Keratinocyte (primary cell): ENCODE data around the gene KCNA4. TPM values are rescaled to one million over a fixed set of nuclear protein-coding genes. Genes with fewer than 3 reads are reported as not detected.

Source experiments
- DNase-seq: peaks from one replicate; pipeline ENCODE4 v3.0.0-alpha.2; 2011; ENCODE audit warnings: low read depth, missing footprints, low spot score
- FAIRE-seq: peaks from 2 replicates; lab custom pipeline; 2011; peaks lifted over from hg19 to GRCh38; lab: Jason Lieb, UNC
- H2AFZ ChIP-seq: 2 replicates; pipeline ENCODE4 v1.6.0; 2012; ENCODE audit warnings: low read length, control low read depth, inconsistent platforms; ENCODE audit not compliant: control insufficient read depth
- H3K27ac ChIP-seq: 2 replicates; pipeline ENCODE4 v1.5.1; 2011; ENCODE audit warnings: low read length; ENCODE audit not compliant: control insufficient read depth, insufficient read depth
- H3K27me3 ChIP-seq: 3 replicates; pipeline ENCODE4 v1.6.0; 2011; ENCODE audit warnings: low read length; ENCODE audit not compliant: control insufficient read depth, insufficient read depth; ENCODE audit errors: extremely low read depth
- H3K36me3 ChIP-seq, 2 experiments: 2 replicates in 1 of 2; 3 replicates in 1 of 2; pipeline ENCODE4 v1.5.1; 2011; ENCODE audit warnings: low read length in 2 of 2, mild to moderate bottlenecking in 1 of 2; ENCODE audit not compliant: control insufficient read depth in 2 of 2, insufficient read depth in 2 of 2; ENCODE audit errors: extremely low read depth in 1 of 2
- H3K4me1 ChIP-seq: 3 replicates; pipeline ENCODE4 v1.5.1; 2011; ENCODE audit warnings: low read length; ENCODE audit not compliant: control insufficient read depth, insufficient read depth; ENCODE audit errors: extremely low read depth
- H3K4me2 ChIP-seq: 3 replicates; pipeline ENCODE4 v1.6.0; 2011; ENCODE audit warnings: low read depth, low read length; ENCODE audit not compliant: control insufficient read depth, insufficient read depth; ENCODE audit errors: extremely low read depth
- H3K4me3 ChIP-seq, 3 experiments: fragments of 200-600 bp in 1 of 3; sonication (generic) in 1 of 3; 2 replicates in 2 of 3; 3 replicates in 1 of 3; pipeline ENCODE4 v1.5.1; 2011 to 2016; ENCODE audit warnings: low read length in 3 of 3, mild to moderate bottlenecking in 3 of 3, control low read depth in 2 of 3, inconsistent platforms in 1 of 3, low read depth in 1 of 3, mixed read lengths in 1 of 3, mixed run types in 1 of 3, moderate library complexity in 1 of 3; ENCODE audit not compliant: control insufficient read depth in 2 of 3, insufficient read depth in 2 of 3; ENCODE audit errors: extremely low read depth in 1 of 3
- H3K79me2 ChIP-seq: 2 replicates; pipeline ENCODE4 v1.6.0; 2012; ENCODE audit warnings: low read length; ENCODE audit not compliant: control insufficient read depth, insufficient read depth
- H3K9ac ChIP-seq: 3 replicates; pipeline ENCODE4 v1.6.0; 2011; ENCODE audit warnings: low read length; ENCODE audit not compliant: control insufficient read depth, insufficient read depth; ENCODE audit errors: extremely low read depth
- H3K9me1 ChIP-seq: 3 replicates; pipeline ENCODE4 v1.6.0; 2011; ENCODE audit warnings: low read length; ENCODE audit not compliant: control insufficient read depth, insufficient read depth; ENCODE audit errors: extremely low read depth
- H3K9me3 ChIP-seq: 2 replicates; pipeline ENCODE4 v1.5.1; 2012; ENCODE audit warnings: low read depth, low read length; ENCODE audit not compliant: control insufficient read depth
- H4K20me1 ChIP-seq: 3 replicates; pipeline ENCODE4 v1.6.0; 2011; ENCODE audit warnings: low read length; ENCODE audit not compliant: control insufficient read depth, insufficient read depth; ENCODE audit errors: extremely low read depth
- CTCF ChIP-seq, 3 experiments: IDR thresholded peaks in 1 of 3; conservative IDR thresholded peaks in 1 of 3; optimal IDR thresholded peaks in 1 of 3; 2 replicates in 2 of 3; 3 replicates in 1 of 3; pipeline versions ENCODE3 to v1.5.1; 2011; ENCODE audit warnings: low read length in 3 of 3, mild to moderate bottlenecking in 3 of 3, moderate library complexity in 2 of 3, control low read depth in 1 of 3, inconsistent platforms in 1 of 3; ENCODE audit not compliant: insufficient read depth in 2 of 3; ENCODE audit errors: extremely low read depth in 1 of 3
- EZH2 ChIP-seq: IDR thresholded peaks from one replicate; pipeline ENCODE4 v1.6.1; 2012; ENCODE audit warnings: inconsistent platforms, mild to moderate bottlenecking, low read length, moderate library complexity
- dilution Hi-C: fragments of 300-500 bp; cut with MboI; formaldehyde crosslinking; loops from one replicate; pipeline ENCODE4 v1.7.0; 2020; ENCODE audit warnings: low sequenced_read_pairs; ENCODE audit not compliant: extremely low pct_ligation_motif_present
- polyA plus RNA-seq, 5 experiments: library from polyadenylated mRNA; depleted of rRNA in 3 of 5; stranded (reverse) in 3 of 5; stranded (forward) in 1 of 5; unstranded in 1 of 5; fragments of >200 nt; gene quantifications; 1 replicate in 1 of 5; 2 replicates in 3 of 5; 3 replicates in 1 of 5; pipeline versions ENCODE4 v1.2.1 to v1.2.3, GENCODE V29; 2011 to 2012; ENCODE audit warnings: missing spikeins in 2 of 5, low read depth in 1 of 5, low replicate concordance in 1 of 5

KCNA4 gene
- polyA plus RNA-seq, 1 donor (not counting 4 experiments of a cell fraction or from before 2014, with no cell fraction given), result not detected

- H3K4me1 ChIP-seq, result no peaks in the 10 kb centered on the region
- DNase-seq (no peak), FAIRE-seq (no peak)
- no peaks in the 10 kb centered on the region for H3K27me3 ChIP-seq
- no peak overlapping the region for H3K9ac ChIP-seq
- dilution Hi-C loops, result no loop called here
- no peaks in the 10 kb centered on the region for H3K9me3 ChIP-seq
- H3K4me3 ChIP-seq, result no peak overlapping the region
- no peak for TF ChIP-seq EZH2
- no peak for TF ChIP-seq CTCF (optimal IDR thresholded peaks at IDR 0.05 in 1 of 3, IDR thresholded peaks at IDR 0.05 in 1 of 3, conservative IDR thresholded peaks at IDR 0.05 in 1 of 3; ENCODE audit: extremely low read depth in 1 of 3, insufficient read depth in 2 of 3, low read length in 3 of 3)
- H4K20me1 ChIP-seq, result no peaks in the 10 kb centered on the region
- H3K79me2 ChIP-seq, result no peaks in the 10 kb centered on the region
- H2AFZ ChIP-seq, result no peak overlapping the region
- H3K27ac ChIP-seq, result no peak overlapping the region
- no peak overlapping the region for H3K4me2 ChIP-seq
- no peaks in the 10 kb centered on the region for H3K36me3 ChIP-seq
- H3K9me1 ChIP-seq, result no peaks in the 10 kb centered on the region
Measured at GRCh38 chr11:30006876-30007275, 10.0 kb downstream of the KCNA4 start.

GRCh38 chr11:30002157-30002785 is 14.6 kb downstream of the KCNA4 start:
- dilution Hi-C loops, result no loop called here
- DNase-seq (no peak), FAIRE-seq (no peak)
- Histone ChIP-seq H3K79me2 (no peaks in the 10 kb centered on the region), H3K27me3 (no peaks in the 10 kb centered on the region), H2AFZ (no peak overlapping the region), H3K9me3 (no peaks in the 10 kb centered on the region), H3K4me3 (no peak overlapping the region), H4K20me1 (no peaks in the 10 kb centered on the region), H3K36me3 (no peaks in the 10 kb centered on the region), H3K4me1 (no peaks in the 10 kb centered on the region), H3K4me2 (no peak overlapping the region), H3K9ac (no peak overlapping the region), H3K27ac (no peak overlapping the region), H3K9me1 (no peaks in the 10 kb centered on the region)
- TF ChIP-seq EZH2 (no peak), CTCF (optimal IDR thresholded peaks at IDR 0.05 in 1 of 3, IDR thresholded peaks at IDR 0.05 in 1 of 3, conservative IDR thresholded peaks at IDR 0.05 in 1 of 3; ENCODE audit: extremely low read depth in 1 of 3, insufficient read depth in 2 of 3, low read length in 3 of 3) (no peak)
